Measurements from ENCODE around the gene CCDC43. TPM values are rescaled to one million over a fixed set of nuclear protein-coding genes. Genes with fewer than 3 reads are reported as not detected.
A peak's percentile ranks its signal among the peaks of the same experiment; 100 is the strongest.
"Not testable (repeated sequence)": the region's sequence is repeated elsewhere in the genome, so short reads cannot be mapped to it uniquely, and the experiment has no call there.

The CCDC43 gene
- total and polyA plus RNA-seq, 3 experiments from 2014 or later: 13.0 to 30.9 (median 30.6) TPM

DNA sequence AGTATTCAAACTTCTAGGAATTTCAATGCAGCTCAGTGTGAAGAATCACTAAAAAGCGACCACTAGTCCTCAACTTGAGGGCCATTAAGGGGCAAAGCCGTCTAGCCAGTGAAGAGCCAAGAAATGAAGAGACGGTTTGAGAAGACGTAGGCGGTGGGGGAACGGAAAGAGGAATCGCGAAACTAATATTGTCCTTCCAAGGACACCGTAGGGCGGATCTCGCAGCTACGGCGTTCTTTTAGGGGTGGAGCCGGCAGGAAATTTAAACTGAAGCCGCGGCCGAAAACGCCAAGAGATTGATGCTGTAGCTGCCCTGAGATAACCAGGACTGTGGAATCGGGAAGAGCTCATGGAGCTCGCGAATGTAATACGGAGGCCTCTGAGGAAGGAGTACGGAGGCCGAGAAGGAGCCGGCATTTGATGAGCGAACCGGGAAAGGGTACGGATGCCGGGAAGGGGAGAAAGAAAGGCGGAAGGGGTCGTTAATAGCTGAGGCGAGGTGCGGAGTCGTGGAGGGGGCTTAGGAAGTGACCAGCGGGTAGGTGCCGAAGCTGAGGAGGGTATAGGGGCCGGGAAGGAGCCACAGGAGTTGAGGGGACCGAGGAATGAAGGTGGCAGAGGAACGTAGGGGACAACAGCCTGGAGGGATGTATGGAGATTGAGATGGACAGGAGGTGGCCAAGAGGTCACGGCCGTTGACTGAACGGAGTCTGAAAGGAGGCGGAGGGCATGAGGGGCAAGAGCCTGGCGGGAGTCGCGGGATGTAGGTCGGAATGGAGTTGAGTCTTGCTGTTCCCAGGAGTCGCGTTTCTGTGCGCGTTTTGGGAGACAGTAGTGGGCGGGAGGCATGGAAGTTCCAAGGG, 19.1 kb upstream of the CCDC43 start, which contains the start of gene DBF4B:
TSS of gene DBF4B (plus strand) at position 265 of the 863 bp plus-strand sequence. CDS start at position 421, 156 bp downstream.
- no peaks in the 10 kb centered on the region for H3K27me3 ChIP-seq (ENCODE audit: insufficient read depth, low read length, poor library complexity, severe bottlenecking)
- no peaks in the 10 kb centered on the region for H3K36me3 ChIP-seq (ENCODE audit: insufficient read depth, low read length)
- ChIA-PET CTCF (interaction anchor here (1.5 to 2.0 kb wide), 2 partner anchors 17 to 19 kb away, joined by 4 to 7 read pairs; partner anchors contain the start of gene CCDC43), POLR2A (interaction anchor here (1.1 to 1.3 kb wide), 2 partner anchors 19 to 67 kb away, joined by 3 to 4 read pairs; partner anchors contain the start of gene CCDC43)
- peak within 1 kb of the TSS in 1 of 7 donors; percentile 73 for H3K4me3 Mint-ChIP-seq
- H3K27ac ChIP-seq (ENCODE audit: low read depth, low read length): peak within 1 kb of the TSS; percentile 45
- H3K4me1 Mint-ChIP-seq: peaks cover 0 to 3% (median 0%) of the 10 kb centered on the region in 3 donors
- no peak within 1 kb of the TSS for H3K27ac Mint-ChIP-seq
- H3K4me1 ChIP-seq (ENCODE audit: insufficient read depth, low read length): peaks cover 18% of the 10 kb centered on the region
- no peaks in the 10 kb centered on the region for H3K9me3 ChIP-seq (ENCODE audit: low read length)
- H3K36me3 Mint-ChIP-seq: peaks cover 0 to 1% (median 0%) of the 10 kb centered on the region in 3 donors
- peaks cover under 1 to 17% of the 10 kb centered on the region in 2 donors for H3K27me3 Mint-ChIP-seq
- H3K4me3 ChIP-seq (ENCODE audit: low read length): peak within 1 kb of the TSS; percentile 93
- H3K9me3 Mint-ChIP-seq: no peaks in the 10 kb centered on the region
- peak; percentile 71 to 88 (median 84) for DNase-seq

DNA sequence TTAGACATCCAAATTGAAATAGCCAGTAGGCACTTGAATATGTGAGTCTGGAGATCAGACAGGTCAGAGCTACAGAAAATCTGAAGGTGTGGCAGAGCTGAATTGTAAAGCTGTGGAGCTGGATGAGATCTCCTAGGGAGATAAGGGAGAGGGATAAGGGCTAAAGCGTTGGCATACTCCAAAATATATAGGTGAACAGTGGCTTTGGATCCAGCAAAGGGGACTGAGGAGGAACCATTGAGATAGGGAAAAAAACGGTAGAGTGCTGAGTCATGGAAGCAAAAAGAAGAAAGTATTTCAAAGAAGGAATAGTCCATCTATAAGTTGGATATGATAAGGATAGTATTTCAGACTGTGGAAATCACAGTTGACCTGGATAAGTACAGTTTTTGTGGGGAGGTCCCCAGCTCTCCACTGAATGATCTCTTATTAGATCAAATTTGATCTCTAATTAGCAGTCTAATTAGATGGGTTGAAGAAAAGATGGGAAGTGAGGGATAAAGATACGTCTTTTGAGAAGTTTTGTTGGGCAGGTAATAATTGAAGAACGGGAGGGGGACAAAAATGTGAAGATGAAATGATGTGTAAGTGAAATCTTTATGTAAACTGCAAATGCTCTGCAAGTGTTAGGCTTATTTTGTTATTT, 18.3 kb upstream of the CCDC43 start:
- H3K36me3 Mint-ChIP-seq: peaks cover 0 to 1% (median 0%) of the 10 kb centered on the region in 3 donors
- H3K9me3 Mint-ChIP-seq: no peaks in the 10 kb centered on the region
- peaks cover 3 to 17% of the 10 kb centered on the region in 2 donors for H3K27me3 Mint-ChIP-seq
- Histone ChIP-seq H3K27me3 (ENCODE audit: insufficient read depth, low read length, poor library complexity, severe bottlenecking) (no peaks in the 10 kb centered on the region), H3K4me1 (ENCODE audit: insufficient read depth, low read length) (peaks cover 18% of the 10 kb centered on the region), H3K9me3 (ENCODE audit: low read length) (no peaks in the 10 kb centered on the region), H3K4me3 (ENCODE audit: low read length) (peak overlapping the region; percentile 93), H3K27ac (ENCODE audit: low read depth, low read length) (peak overlapping the region; percentile 45), H3K36me3 (ENCODE audit: insufficient read depth, low read length) (no peaks in the 10 kb centered on the region)
- no peak for DNase-seq
- H3K4me1 Mint-ChIP-seq: peaks cover 0 to 3% (median 0%) of the 10 kb centered on the region in 3 donors
- ChIA-PET CTCF (interaction anchor here (1.5 to 2.0 kb wide), 2 partner anchors 16 to 18 kb away, joined by 4 to 7 read pairs; partner anchors contain the start of gene CCDC43), POLR2A (interaction anchor here (1.1 to 1.3 kb wide), 2 partner anchors 18 to 68 kb away, joined by 3 to 4 read pairs; partner anchors contain the start of gene CCDC43)
- no peak overlapping the region for H3K4me3 Mint-ChIP-seq
- H3K27ac Mint-ChIP-seq: no peak overlapping the region

DNA sequence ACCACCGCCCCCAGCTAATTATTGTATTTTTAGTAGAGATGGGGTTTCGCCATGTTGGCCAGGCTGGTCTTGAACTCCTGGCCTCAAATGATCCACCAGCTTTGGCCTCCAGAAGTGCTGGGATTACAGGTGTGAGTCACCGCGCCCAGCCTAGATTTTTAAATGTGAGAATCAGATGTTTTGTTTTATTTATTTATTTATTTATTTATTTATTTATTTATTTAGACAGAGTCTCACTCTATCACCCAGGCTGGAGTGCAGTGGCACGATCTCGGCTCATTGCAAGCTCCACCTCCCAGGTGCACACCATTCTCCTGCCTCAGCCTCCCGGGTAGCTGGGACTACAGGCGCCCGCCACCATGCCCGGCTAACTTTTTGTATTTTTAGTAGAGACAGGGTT, 10.7 kb upstream of the CCDC43 start:
- POLR2A ChIA-PET; H3K36me3 Mint-ChIP-seq; H3K4me1 Mint-ChIP-seq; DNase-seq; H3K4me3 ChIP-seq (ENCODE audit: low read length); H3K9me3 ChIP-seq (ENCODE audit: low read length); CTCF ChIA-PET; H3K27ac ChIP-seq (ENCODE audit: low read depth, low read length); H3K4me1 ChIP-seq (ENCODE audit: insufficient read depth, low read length); H3K4me3 Mint-ChIP-seq; H3K27ac Mint-ChIP-seq; H3K36me3 ChIP-seq (ENCODE audit: insufficient read depth, low read length); H3K27me3 ChIP-seq (ENCODE audit: insufficient read depth, low read length, poor library complexity, severe bottlenecking); H3K9me3 Mint-ChIP-seq: not testable (repeated sequence)
- peaks cover 3 to 11% of the 10 kb centered on the region in 2 donors for H3K27me3 Mint-ChIP-seq

DNA sequence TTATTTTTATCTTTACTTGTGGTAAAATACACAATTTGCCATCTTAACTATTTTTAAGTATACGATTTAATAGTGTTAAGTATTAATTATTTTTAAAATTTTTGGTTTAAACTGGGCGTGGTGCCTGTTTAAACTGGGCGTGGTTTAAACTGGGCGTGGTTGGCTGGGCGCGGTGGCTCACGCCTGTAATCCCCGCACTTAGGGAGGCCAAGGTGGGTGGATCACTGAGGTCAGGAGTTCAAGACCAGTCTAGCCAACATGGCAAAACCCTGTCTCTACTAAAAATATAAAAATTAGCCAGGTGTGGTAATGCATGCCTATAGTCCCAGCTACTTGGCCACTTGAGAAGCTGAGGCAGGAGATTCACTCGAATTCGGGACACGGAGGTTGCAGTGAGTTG, 4.0 kb upstream of the CCDC43 start:
- Histone ChIP-seq H3K27ac (ENCODE audit: low read depth, low read length) (no peak overlapping the region), H3K27me3 (ENCODE audit: insufficient read depth, low read length, poor library complexity, severe bottlenecking) (no peaks in the 10 kb centered on the region), H3K36me3 (ENCODE audit: insufficient read depth, low read length) (no peaks in the 10 kb centered on the region), H3K9me3 (ENCODE audit: low read length) (no peaks in the 10 kb centered on the region), H3K4me1 (ENCODE audit: insufficient read depth, low read length) (peaks cover 15% of the 10 kb centered on the region), H3K4me3 (ENCODE audit: low read length) (no peak overlapping the region)
- Mint-ChIP-seq H3K4me1 (peaks cover 16 to 25% (median 16%) of the 10 kb centered on the region in 3 donors), H3K36me3 (peaks cover 0 to 6% (median 0%) of the 10 kb centered on the region in 3 donors), H3K27ac (no peak overlapping the region), H3K4me3 (no peak overlapping the region), H3K9me3 (no peaks in the 10 kb centered on the region), H3K27me3 (peaks cover 0 to 1% of the 10 kb centered on the region in 2 donors)
- no peak for DNase-seq
- ChIA-PET CTCF (no interaction called here), POLR2A (no interaction called here)

DNA sequence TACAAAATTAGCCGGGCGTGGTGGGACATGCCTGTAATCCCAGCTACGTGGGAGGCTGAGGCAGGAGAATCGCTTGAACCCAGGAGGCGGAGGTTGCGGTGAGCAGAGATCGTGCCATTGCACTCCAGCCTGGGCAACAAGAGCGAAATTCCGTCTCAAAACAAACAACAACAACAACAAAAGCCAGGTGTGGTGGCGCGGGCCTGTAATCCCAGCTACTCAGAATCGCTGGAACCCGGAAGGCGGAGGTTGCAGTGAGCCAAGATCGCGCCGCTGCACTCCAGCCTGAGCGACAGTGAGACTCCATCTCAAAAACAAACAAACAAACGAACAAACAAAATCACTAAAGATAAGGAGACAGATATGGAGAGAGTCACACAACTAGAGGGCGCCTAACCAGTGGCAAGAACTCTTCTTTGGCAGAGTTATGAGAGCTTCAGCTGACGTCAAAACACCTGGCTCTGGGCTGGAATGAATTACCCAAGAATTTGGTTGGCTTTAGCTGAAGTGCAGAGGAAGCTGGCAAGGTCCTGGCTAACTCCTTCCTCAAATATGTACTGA, 1.2 kb upstream of the CCDC43 start:
- peaks cover 16% of the 10 kb centered on the region for H3K4me1 ChIP-seq (ENCODE audit: insufficient read depth, low read length)
- H3K4me3 ChIP-seq (ENCODE audit: low read length); H3K27me3 Mint-ChIP-seq; H3K27ac ChIP-seq (ENCODE audit: low read depth, low read length); H3K27me3 ChIP-seq (ENCODE audit: insufficient read depth, low read length, poor library complexity, severe bottlenecking); H3K9me3 ChIP-seq (ENCODE audit: low read length); DNase-seq; H3K9me3 Mint-ChIP-seq; H3K36me3 ChIP-seq (ENCODE audit: insufficient read depth, low read length): not testable (repeated sequence)
- CTCF ChIA-PET: interaction anchor here (1.8 to 2.1 kb wide), 2 partner anchors 17 to 23 kb away, joined by 4 read pairs; partner anchors contain the start of gene DBF4B
- Mint-ChIP-seq H3K4me3 (peak overlapping the region; percentile 12 to 99 (median 51)), H3K4me1 (peaks cover 21 to 41% (median 34%) of the 10 kb centered on the region in 3 donors), H3K36me3 (peaks cover 0 to 16% (median 4%) of the 10 kb centered on the region in 3 donors), H3K27ac (peak overlapping the region in 5 of 8 donors; percentile 7 to 66 (median 35))
- POLR2A ChIA-PET: interaction anchor here (0.6 kb wide), 1 partner anchor 358 kb away, joined by 3 read pairs; no protein-coding TSS in a partner anchor

DNA sequence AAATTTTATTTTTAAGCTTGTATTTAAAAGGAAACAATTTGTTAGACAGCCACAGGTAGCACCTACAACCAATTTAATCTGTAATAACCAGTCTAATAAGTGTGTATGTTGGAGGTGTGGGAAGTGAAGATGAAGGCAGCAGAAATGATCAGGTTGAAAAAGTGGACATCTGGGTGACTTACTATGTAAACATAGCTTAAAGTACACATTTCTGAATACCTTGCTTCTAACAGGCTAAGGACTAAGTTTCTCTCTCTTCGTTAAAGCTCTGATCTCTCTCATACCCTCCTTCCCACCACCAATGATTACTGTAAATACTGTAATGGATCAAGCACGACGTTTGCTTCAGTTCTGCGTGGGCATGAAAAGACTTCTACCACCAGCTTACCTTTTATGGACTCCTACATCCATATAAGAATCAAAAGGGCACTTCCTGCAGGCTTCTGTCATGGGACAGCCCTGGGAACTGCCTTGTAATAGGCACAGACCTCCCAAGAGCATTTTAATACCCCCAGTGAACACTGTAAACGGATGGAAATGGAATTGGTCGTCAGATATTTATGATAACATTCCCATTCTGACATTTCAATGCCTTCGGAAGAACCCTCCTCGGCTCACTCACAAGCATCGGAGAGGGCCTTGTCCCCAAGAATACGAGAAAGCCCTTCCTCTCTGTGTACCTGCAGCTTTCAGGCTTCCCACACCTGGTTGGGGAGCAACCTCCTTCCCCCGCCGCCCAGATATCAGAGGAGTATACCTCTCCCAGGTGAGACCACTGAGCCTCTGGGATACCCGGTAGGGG, 700 bp downstream of the CCDC43 start:
- Mint-ChIP-seq H3K27ac (peak overlapping the region; percentile 90 to 99 (median 98)), H3K4me1 (peaks cover 26 to 49% (median 44%) of the 10 kb centered on the region in 3 donors), H3K27me3 (peaks cover 0 to 1% of the 10 kb centered on the region in 2 donors), H3K4me3 (peak overlapping the region; percentile 92 to 99 (median 98)), H3K9me3 (no peaks in the 10 kb centered on the region), H3K36me3 (peaks cover 0 to 30% (median 12%) of the 10 kb centered on the region in 3 donors)
- no peak for DNase-seq
- CTCF ChIA-PET: interaction anchor here (2.1 kb wide), 1 partner anchor 25 kb away, joined by 4 read pairs; no protein-coding TSS in a partner anchor
- peaks cover 16% of the 10 kb centered on the region for H3K4me1 ChIP-seq (ENCODE audit: insufficient read depth, low read length)
- peaks cover 4% of the 10 kb centered on the region for H3K36me3 ChIP-seq (ENCODE audit: insufficient read depth, low read length)
- peak overlapping the region; percentile 99 for H3K4me3 ChIP-seq (ENCODE audit: low read length)
- no peaks in the 10 kb centered on the region for H3K9me3 ChIP-seq (ENCODE audit: low read length)
- POLR2A ChIA-PET: no interaction called here
- H3K27me3 ChIP-seq (ENCODE audit: insufficient read depth, low read length, poor library complexity, severe bottlenecking): no peaks in the 10 kb centered on the region
- peak overlapping the region; percentile 72 for H3K27ac ChIP-seq (ENCODE audit: low read depth, low read length)

DNA sequence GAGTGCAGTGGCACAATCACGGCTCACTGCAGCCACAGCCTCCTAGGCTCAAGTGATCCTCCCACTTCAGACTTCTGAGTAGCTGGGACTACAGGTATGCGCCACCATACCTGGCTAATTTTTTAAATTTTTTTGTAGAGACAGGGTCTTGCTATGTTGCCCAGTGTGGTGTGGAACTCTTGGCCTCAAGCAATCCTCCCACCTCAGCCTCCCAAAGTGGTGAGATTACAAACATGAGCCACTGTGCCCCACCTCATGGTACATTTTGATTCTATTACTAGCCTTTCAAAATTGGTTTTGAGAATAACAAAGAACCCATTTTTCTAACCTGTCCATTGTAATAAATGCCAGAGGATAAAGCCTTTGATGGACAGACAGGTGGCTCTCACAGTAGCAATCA, 1.4 kb downstream of the CCDC43 start:
- Histone ChIP-seq H3K27ac (ENCODE audit: low read depth, low read length) (no peak overlapping the region), H3K4me3 (ENCODE audit: low read length) (no peak overlapping the region), H3K4me1 (ENCODE audit: insufficient read depth, low read length) (peaks cover 16% of the 10 kb centered on the region), H3K36me3 (ENCODE audit: insufficient read depth, low read length) (peaks cover 6% of the 10 kb centered on the region), H3K9me3 (ENCODE audit: low read length) (no peaks in the 10 kb centered on the region), H3K27me3 (ENCODE audit: insufficient read depth, low read length, poor library complexity, severe bottlenecking) (no peaks in the 10 kb centered on the region)
- Mint-ChIP-seq H3K27ac (peak overlapping the region in 2 of 8 donors; percentile 90 to 98), H3K27me3 (peaks cover 0 to 1% of the 10 kb centered on the region in 2 donors), H3K36me3 (peaks cover 0 to 37% (median 14%) of the 10 kb centered on the region in 3 donors), H3K4me1 (peaks cover 28 to 49% (median 44%) of the 10 kb centered on the region in 3 donors), H3K4me3 (peak overlapping the region; percentile 66 to 99 (median 97)), H3K9me3 (no peaks in the 10 kb centered on the region)
- ChIA-PET CTCF (no interaction called here), POLR2A (no interaction called here)
- DNase-seq: no peak
